ENCODE measurements around the gene NOX1.
"Not testable (repeated sequence)": the region's sequence is repeated elsewhere in the genome, so short reads cannot be mapped to it uniquely, and the experiment has no call there.

NOX1 gene

GRCh38 chrX:100812216-100813158 is 61.7 kb downstream of the NOX1 start:
- H3K4me3 ChIP-seq (ENCODE audit: low read depth, low read length): no peak overlapping the region

GRCh38 chrX:100808265-100808664 is 65.9 kb downstream of the NOX1 start:
- H3K9me3 ChIP-seq; H3K4me3 ChIP-seq (ENCODE audit: low read depth, low read length); DNase-seq; H3K4me1 ChIP-seq; H3K27me3 ChIP-seq; H3K36me3 ChIP-seq: not testable (repeated sequence)

More at GRCh38 chrX:100812216-100813158, 61.7 kb downstream of the NOX1 start:
- no peaks in the 10 kb centered on the region for H3K36me3 ChIP-seq
- no peaks in the 10 kb centered on the region; the same call in 1 of the 2 replicates for H3K27me3 ChIP-seq
- H3K9me3 ChIP-seq: no peaks in the 10 kb centered on the region
- no peak for DNase-seq
- H3K4me1 ChIP-seq: no peaks in the 10 kb centered on the region
- TF ChIP-seq CTCF (IDR thresholded peaks at IDR 0.05; ENCODE audit: low read depth, low read length): no peak

GRCh38 chrX:100804780-100805179 is 69.4 kb downstream of the NOX1 start:
- Histone ChIP-seq H3K4me1 (no peaks in the 10 kb centered on the region), H3K27me3 (no peaks in the 10 kb centered on the region), H3K36me3 (no peaks in the 10 kb centered on the region), H3K4me3 (ENCODE audit: low read depth, low read length) (no peak overlapping the region), H3K9me3 (no peaks in the 10 kb centered on the region)
- no peak for DNase-seq
- no peak for TF ChIP-seq CTCF (IDR thresholded peaks at IDR 0.05; ENCODE audit: low read depth, low read length)

GRCh38 chrX:100802843-100803242 is 71.3 kb downstream of the NOX1 start:
- DNase-seq: no peak
- H3K4me1 ChIP-seq: no peaks in the 10 kb centered on the region
- H3K36me3 ChIP-seq: no peaks in the 10 kb centered on the region
- no peak overlapping the region for H3K4me3 ChIP-seq (ENCODE audit: low read depth, low read length)
- H3K9me3 ChIP-seq: no peaks in the 10 kb centered on the region
- TF ChIP-seq CTCF (IDR thresholded peaks at IDR 0.05; ENCODE audit: low read depth, low read length): no peak
- no peaks in the 10 kb centered on the region for H3K27me3 ChIP-seq

- Histone ChIP-seq H3K4me3 (ENCODE audit: low read depth, low read length) (no peak overlapping the region), H3K36me3 (no peaks in the 10 kb centered on the region), H3K9me3 (no peaks in the 10 kb centered on the region), H3K4me1 (no peaks in the 10 kb centered on the region), H3K27me3 (no peaks in the 10 kb centered on the region)
- no peak for DNase-seq
- no peak for TF ChIP-seq CTCF (IDR thresholded peaks at IDR 0.05; ENCODE audit: low read depth, low read length)
Observed at GRCh38 chrX:100798484-100799214, 75.5 kb downstream of the NOX1 start.

- DNase-seq: no peak
- H3K4me1 ChIP-seq: no peaks in the 10 kb centered on the region
- no peaks in the 10 kb centered on the region for H3K9me3 ChIP-seq
- H3K4me3 ChIP-seq (ENCODE audit: low read depth, low read length): no peak overlapping the region
- H3K27me3 ChIP-seq: no peaks in the 10 kb centered on the region
- no peak for TF ChIP-seq CTCF (IDR thresholded peaks at IDR 0.05; ENCODE audit: low read depth, low read length)
- H3K36me3 ChIP-seq: no peaks in the 10 kb centered on the region
Observed at GRCh38 chrX:100797359-100797758, 76.8 kb downstream of the NOX1 start.

GRCh38 chrX:100796371-100796770 is 77.8 kb downstream of the NOX1 start:
- not testable (repeated sequence) for H3K36me3 ChIP-seq; DNase-seq; H3K27me3 ChIP-seq; H3K4me1 ChIP-seq; H3K9me3 ChIP-seq; H3K4me3 ChIP-seq (ENCODE audit: low read depth, low read length)

All from BE2C (cell line).